HG03095 (cell line): ENCODE measurements around the gene CHRM4.

Experiments used
- ATAC-seq: cut with Tn5 transposase; IDR thresholded peaks from one replicate; pipeline ENCODE4 v1.9.1; 2021; ENCODE audit warnings: moderate library complexity; ENCODE audit not compliant: unreplicated experiment

Gene CHRM4

GRCh38 chr11:46391578-46392420, at the start of gene CHRM4:
TSS of gene CHRM4 (minus strand) at chr11:46391776. CDS start at chr11:46386557, 5,219 bp downstream.
- peak; percentile 3 for ATAC-seq

GRCh38 chr11:46438211-46438610, 46.6 kb upstream of the CHRM4 start:
- ATAC-seq = no peak

- ATAC-seq = no peak
These were observed 45.6 kb upstream of the CHRM4 start for GRCh38 chr11:46437122-46437689.

- no peak for ATAC-seq
These were observed 44.5 kb upstream of the CHRM4 start for GRCh38 chr11:46436113-46436512.

- ATAC-seq = no peak
These were observed 44.1 kb upstream of the CHRM4 start for GRCh38 chr11:46435679-46436078.

- ATAC-seq = no peak
These were observed 39.6 kb upstream of the CHRM4 start for GRCh38 chr11:46431211-46431610.

GRCh38 chr11:46429717-46430116, 38.1 kb upstream of the CHRM4 start:
- ATAC-seq = no peak

- ATAC-seq = no peak
These were observed 35.8 kb upstream of the CHRM4 start for GRCh38 chr11:46427364-46427763.

GRCh38 chr11:46426233-46426991, 34.8 kb upstream of the CHRM4 start:
- no peak for ATAC-seq

- no peak for ATAC-seq
These were observed 31.0 kb upstream of the CHRM4 start for GRCh38 chr11:46422588-46422987.

GRCh38 chr11:46421257-46421880, 29.8 kb upstream of the CHRM4 start:
- ATAC-seq = no peak

GRCh38 chr11:46420513-46420912, 28.9 kb upstream of the CHRM4 start:
- ATAC-seq = no peak

GRCh38 chr11:46418751-46419150, 27.2 kb upstream of the CHRM4 start:
- ATAC-seq = no peak

- no peak for ATAC-seq
These were observed 26.1 kb upstream of the CHRM4 start for GRCh38 chr11:46417711-46418110.

- no peak for ATAC-seq
These were observed 23.3 kb upstream of the CHRM4 start for GRCh38 chr11:46414879-46415278.

GRCh38 chr11:46414466-46414796, 22.9 kb upstream of the CHRM4 start:
- ATAC-seq = no peak

GRCh38 chr11:46413760-46414465, 22.3 kb upstream of the CHRM4 start:
- ATAC-seq = no peak

- ATAC-seq = no peak
These were observed 18.4 kb upstream of the CHRM4 start for GRCh38 chr11:46410021-46410420.

- ATAC-seq = no peak
These were observed 16.9 kb upstream of the CHRM4 start for GRCh38 chr11:46408407-46408986.

GRCh38 chr11:46407635-46408034, 16.1 kb upstream of the CHRM4 start:
- ATAC-seq = no peak
